ENCODE results near the gene NANOS1. TPM values are rescaled to one million over a fixed set of nuclear protein-coding genes. Genes with fewer than 3 reads are reported as not detected.

The NANOS1 gene
- total RNA-seq, 1 donor from 2014 or later, result 5.3 TPM

DNA sequence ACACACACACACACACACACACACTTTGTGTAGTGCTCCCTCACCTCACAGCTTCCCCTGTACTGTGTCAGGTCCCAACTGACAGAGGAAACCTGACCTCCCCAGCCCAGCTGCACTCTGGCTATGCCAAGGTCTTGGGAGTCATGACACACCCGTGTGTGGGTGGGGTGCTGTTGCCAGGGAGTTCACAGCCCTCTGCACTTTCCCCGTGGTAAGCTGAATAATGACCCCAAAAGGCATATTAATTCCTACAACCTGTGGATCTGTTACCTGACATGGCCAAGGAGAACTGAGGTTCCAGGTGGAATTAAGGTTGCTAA is 8.9 kb upstream of the NANOS1 start:
- Histone ChIP-seq H3K27ac (no peak overlapping the region), H3K27me3 (no peaks in the 10 kb centered on the region), H3K4me3 (no peak overlapping the region), H3K4me1 (peaks cover 12 to 21% of the 10 kb centered on the region in 2 donors), H3K9me3 (no peaks in the 10 kb centered on the region), H3K36me3 (no peaks in the 10 kb centered on the region)
- no peak for DNase-seq (ENCODE audit: low spot score in 2 of 2)
- TF ChIP-seq, protein P1, sequence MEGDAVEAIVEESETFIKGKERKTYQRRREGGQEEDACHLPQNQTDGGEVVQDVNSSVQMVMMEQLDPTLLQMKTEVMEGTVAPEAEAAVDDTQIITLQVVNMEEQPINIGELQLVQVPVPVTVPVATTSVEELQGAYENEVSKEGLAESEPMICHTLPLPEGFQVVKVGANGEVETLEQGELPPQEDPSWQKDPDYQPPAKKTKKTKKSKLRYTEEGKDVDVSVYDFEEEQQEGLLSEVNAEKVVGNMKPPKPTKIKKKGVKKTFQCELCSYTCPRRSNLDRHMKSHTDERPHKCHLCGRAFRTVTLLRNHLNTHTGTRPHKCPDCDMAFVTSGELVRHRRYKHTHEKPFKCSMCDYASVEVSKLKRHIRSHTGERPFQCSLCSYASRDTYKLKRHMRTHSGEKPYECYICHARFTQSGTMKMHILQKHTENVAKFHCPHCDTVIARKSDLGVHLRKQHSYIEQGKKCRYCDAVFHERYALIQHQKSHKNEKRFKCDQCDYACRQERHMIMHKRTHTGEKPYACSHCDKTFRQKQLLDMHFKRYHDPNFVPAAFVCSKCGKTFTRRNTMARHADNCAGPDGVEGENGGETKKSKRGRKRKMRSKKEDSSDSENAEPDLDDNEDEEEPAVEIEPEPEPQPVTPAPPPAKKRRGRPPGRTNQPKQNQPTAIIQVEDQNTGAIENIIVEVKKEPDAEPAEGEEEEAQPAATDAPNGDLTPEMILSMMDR (IDR thresholded peaks at IDR 0.05), result no peak
- intact Hi-C loops (cut with DNase I), result loop anchor here (10.0 kb wide), 2 partner anchors 456 to 1576 kb away; no protein-coding TSS in a partner anchor

GRCh38 chr10:119022846-119023552 is 6.5 kb upstream of the NANOS1 start:
- no peaks in the 10 kb centered on the region for H3K36me3 ChIP-seq
- intact Hi-C loops (cut with DNase I), result loop anchor here (10.0 kb wide), 2 partner anchors 458 to 1578 kb away; no protein-coding TSS in a partner anchor
- H3K4me3 ChIP-seq, result no peak overlapping the region
- H3K9me3 ChIP-seq, result no peaks in the 10 kb centered on the region
- H3K27ac ChIP-seq, result peak overlapping the region; percentile 54 to 92
- no peaks in the 10 kb centered on the region for H3K27me3 ChIP-seq
- no peak for DNase-seq (ENCODE audit: low spot score in 2 of 2)
- TF ChIP-seq, protein P1 (IDR thresholded peaks at IDR 0.05), result no peak
- peaks cover 23 to 30% of the 10 kb centered on the region in 2 donors for H3K4me1 ChIP-seq

- no peak for DNase-seq (ENCODE audit: low spot score in 2 of 2)
- H3K9me3 ChIP-seq, result no peaks in the 10 kb centered on the region
- no peaks in the 10 kb centered on the region for H3K36me3 ChIP-seq
- no peak overlapping the region for H3K4me3 ChIP-seq
- peaks cover 23 to 30% of the 10 kb centered on the region in 2 donors for H3K4me1 ChIP-seq
- H3K27me3 ChIP-seq, result no peaks in the 10 kb centered on the region
- intact Hi-C loops (cut with DNase I), result loop anchor here (10.0 kb wide), 2 partner anchors 459 to 1579 kb away; no protein-coding TSS in a partner anchor
- peak overlapping the region; percentile 54 to 92 for H3K27ac ChIP-seq
- TF ChIP-seq, protein P1 (IDR thresholded peaks at IDR 0.05), result no peak
These were observed 6.0 kb upstream of the NANOS1 start for GRCh38 chr10:119023553-119023868.

GRCh38 chr10:119024882-119025281 is 4.6 kb upstream of the NANOS1 start:
- intact Hi-C loops (cut with DNase I), result loop anchor here (5.0 to 10.0 kb wide), 3 partner anchors 460 to 1580 kb away; partner anchors contain the start of gene MCMBP
- no peak overlapping the region for H3K4me3 ChIP-seq
- H3K27ac ChIP-seq, result peak overlapping the region; percentile 80 to 92
- H3K27me3 ChIP-seq, result no peaks in the 10 kb centered on the region
- no peak for DNase-seq (ENCODE audit: low spot score in 2 of 2)
- no peaks in the 10 kb centered on the region for H3K36me3 ChIP-seq
- TF ChIP-seq, protein P1 (IDR thresholded peaks at IDR 0.05), result no peak
- peaks cover 23 to 33% of the 10 kb centered on the region in 2 donors for H3K4me1 ChIP-seq
- no peaks in the 10 kb centered on the region for H3K9me3 ChIP-seq

GRCh38 chr10:119025336-119025735 is 4.2 kb upstream of the NANOS1 start:
- DNase-seq (ENCODE audit: low spot score in 2 of 2), result peak; percentile 79 to 93
- Histone ChIP-seq H3K36me3 (no peaks in the 10 kb centered on the region), H3K27me3 (no peaks in the 10 kb centered on the region), H3K4me3 (peak overlapping the region in 1 of 2 donors; percentile 20), H3K27ac (peak overlapping the region; percentile 80 to 92), H3K4me1 (peaks cover 23 to 33% of the 10 kb centered on the region in 2 donors), H3K9me3 (no peaks in the 10 kb centered on the region)
- TF ChIP-seq, protein P1 (IDR thresholded peaks at IDR 0.05), result peak in 1 of 3 experiments; percentile 5
- intact Hi-C loops (cut with DNase I), result loop anchor here (5.0 to 10.0 kb wide), 3 partner anchors 461 to 1581 kb away; partner anchors contain the start of gene MCMBP

Data from ascending aorta (tissue), 2 donors.